ENCODE results near the gene CHN1. TPM values are rescaled to one million over a fixed set of nuclear protein-coding genes. Genes with fewer than 3 reads are reported as not detected.

The CHN1 gene
- total and polyA plus RNA-seq, 2 of the 8 experiments (the other 6 are each of a cell fraction or from before 2014, with no cell fraction given), result 54.0 to 65.7 TPM

GRCh38 chr2:175048275-175048674 is 43.1 kb upstream of the CHN1 start (continued):
- TF ChIP-seq, protein P1, sequence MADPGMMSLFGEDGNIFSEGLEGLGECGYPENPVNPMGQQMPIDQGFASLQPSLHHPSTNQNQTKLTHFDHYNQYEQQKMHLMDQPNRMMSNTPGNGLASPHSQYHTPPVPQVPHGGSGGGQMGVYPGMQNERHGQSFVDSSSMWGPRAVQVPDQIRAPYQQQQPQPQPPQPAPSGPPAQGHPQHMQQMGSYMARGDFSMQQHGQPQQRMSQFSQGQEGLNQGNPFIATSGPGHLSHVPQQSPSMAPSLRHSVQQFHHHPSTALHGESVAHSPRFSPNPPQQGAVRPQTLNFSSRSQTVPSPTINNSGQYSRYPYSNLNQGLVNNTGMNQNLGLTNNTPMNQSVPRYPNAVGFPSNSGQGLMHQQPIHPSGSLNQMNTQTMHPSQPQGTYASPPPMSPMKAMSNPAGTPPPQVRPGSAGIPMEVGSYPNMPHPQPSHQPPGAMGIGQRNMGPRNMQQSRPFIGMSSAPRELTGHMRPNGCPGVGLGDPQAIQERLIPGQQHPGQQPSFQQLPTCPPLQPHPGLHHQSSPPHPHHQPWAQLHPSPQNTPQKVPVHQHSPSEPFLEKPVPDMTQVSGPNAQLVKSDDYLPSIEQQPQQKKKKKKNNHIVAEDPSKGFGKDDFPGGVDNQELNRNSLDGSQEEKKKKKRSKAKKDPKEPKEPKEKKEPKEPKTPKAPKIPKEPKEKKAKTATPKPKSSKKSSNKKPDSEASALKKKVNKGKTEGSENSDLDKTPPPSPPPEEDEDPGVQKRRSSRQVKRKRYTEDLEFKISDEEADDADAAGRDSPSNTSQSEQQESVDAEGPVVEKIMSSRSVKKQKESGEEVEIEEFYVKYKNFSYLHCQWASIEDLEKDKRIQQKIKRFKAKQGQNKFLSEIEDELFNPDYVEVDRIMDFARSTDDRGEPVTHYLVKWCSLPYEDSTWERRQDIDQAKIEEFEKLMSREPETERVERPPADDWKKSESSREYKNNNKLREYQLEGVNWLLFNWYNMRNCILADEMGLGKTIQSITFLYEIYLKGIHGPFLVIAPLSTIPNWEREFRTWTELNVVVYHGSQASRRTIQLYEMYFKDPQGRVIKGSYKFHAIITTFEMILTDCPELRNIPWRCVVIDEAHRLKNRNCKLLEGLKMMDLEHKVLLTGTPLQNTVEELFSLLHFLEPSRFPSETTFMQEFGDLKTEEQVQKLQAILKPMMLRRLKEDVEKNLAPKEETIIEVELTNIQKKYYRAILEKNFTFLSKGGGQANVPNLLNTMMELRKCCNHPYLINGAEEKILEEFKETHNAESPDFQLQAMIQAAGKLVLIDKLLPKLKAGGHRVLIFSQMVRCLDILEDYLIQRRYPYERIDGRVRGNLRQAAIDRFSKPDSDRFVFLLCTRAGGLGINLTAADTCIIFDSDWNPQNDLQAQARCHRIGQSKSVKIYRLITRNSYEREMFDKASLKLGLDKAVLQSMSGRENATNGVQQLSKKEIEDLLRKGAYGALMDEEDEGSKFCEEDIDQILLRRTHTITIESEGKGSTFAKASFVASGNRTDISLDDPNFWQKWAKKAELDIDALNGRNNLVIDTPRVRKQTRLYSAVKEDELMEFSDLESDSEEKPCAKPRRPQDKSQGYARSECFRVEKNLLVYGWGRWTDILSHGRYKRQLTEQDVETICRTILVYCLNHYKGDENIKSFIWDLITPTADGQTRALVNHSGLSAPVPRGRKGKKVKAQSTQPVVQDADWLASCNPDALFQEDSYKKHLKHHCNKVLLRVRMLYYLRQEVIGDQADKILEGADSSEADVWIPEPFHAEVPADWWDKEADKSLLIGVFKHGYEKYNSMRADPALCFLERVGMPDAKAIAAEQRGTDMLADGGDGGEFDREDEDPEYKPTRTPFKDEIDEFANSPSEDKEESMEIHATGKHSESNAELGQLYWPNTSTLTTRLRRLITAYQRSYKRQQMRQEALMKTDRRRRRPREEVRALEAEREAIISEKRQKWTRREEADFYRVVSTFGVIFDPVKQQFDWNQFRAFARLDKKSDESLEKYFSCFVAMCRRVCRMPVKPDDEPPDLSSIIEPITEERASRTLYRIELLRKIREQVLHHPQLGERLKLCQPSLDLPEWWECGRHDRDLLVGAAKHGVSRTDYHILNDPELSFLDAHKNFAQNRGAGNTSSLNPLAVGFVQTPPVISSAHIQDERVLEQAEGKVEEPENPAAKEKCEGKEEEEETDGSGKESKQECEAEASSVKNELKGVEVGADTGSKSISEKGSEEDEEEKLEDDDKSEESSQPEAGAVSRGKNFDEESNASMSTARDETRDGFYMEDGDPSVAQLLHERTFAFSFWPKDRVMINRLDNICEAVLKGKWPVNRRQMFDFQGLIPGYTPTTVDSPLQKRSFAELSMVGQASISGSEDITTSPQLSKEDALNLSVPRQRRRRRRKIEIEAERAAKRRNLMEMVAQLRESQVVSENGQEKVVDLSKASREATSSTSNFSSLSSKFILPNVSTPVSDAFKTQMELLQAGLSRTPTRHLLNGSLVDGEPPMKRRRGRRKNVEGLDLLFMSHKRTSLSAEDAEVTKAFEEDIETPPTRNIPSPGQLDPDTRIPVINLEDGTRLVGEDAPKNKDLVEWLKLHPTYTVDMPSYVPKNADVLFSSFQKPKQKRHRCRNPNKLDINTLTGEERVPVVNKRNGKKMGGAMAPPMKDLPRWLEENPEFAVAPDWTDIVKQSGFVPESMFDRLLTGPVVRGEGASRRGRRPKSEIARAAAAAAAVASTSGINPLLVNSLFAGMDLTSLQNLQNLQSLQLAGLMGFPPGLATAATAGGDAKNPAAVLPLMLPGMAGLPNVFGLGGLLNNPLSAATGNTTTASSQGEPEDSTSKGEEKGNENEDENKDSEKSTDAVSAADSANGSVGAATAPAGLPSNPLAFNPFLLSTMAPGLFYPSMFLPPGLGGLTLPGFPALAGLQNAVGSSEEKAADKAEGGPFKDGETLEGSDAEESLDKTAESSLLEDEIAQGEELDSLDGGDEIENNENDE (IDR thresholded peaks at IDR 0.05; ENCODE audit: insufficient replicate concordance, low read length), result no peak
- TF ChIP-seq ATF2 (IDR thresholded peaks at IDR 0.05; ENCODE audit: low read length) (no peak), RFX5 (IDR thresholded peaks at IDR 0.05; ENCODE audit: borderline replicate concordance, low read depth, low read length) (no peak), CHD1 (IDR thresholded peaks at IDR 0.05; ENCODE audit: low read depth, low read length) (no peak), TEAD4 (IDR thresholded peaks at IDR 0.05; ENCODE audit: low read depth, low read length) (no peak), ATF3 (IDR thresholded peaks at IDR 0.05; ENCODE audit: insufficient read depth, low read depth, low read length) (no peak), TAF1 (IDR thresholded peaks at IDR 0.05; ENCODE audit: low read depth, low read length) (no peak), CTBP2 (IDR thresholded peaks at IDR 0.05; ENCODE audit: borderline replicate concordance, insufficient read depth, insufficient read length, low read length) (no peak)

Data from H1 (cell line).